Heart left ventricle (tissue), 16 donors: ENCODE measurements around the gene GNB2. TPM values are rescaled to one million over a fixed set of nuclear protein-coding genes. Genes with fewer than 3 reads are reported as not detected.

Experiments
- ATAC-seq, 4 donors: fragments of 200-7000 bp; cut with Tn5 transposase; one replicate each; pipeline ENCODE4 v1.9.1; 2020 to 2022; ENCODE audit warnings: moderate library complexity in 4 of 4, mild to moderate bottlenecking in 3 of 4, moderate number of reproducible peaks in 1 of 4
- DNase-seq, 5 donors: peaks; one replicate each; pipeline ENCODE4 v3.0.0-alpha.2; 2020
- H3K27ac ChIP-seq, 12 donors: fragments of 200-600 bp; sonication (generic) in 4 of 12; one replicate each; pipeline versions ENCODE4 v1.5.0 to v1.8.0; 2016 to 2022; ENCODE audit warnings: mild to moderate bottlenecking in 2 of 12
- H3K27me3 ChIP-seq, 9 donors: fragments of 200-600 bp; sonication (generic) in 2 of 9; one replicate each; pipeline versions ENCODE4 v1.5.1 to v1.8.0; 2016 to 2022; ENCODE audit warnings: mild to moderate bottlenecking in 3 of 9
- H3K36me3 ChIP-seq, 9 donors: fragments of 200-600 bp; sonication (generic) in 2 of 9; one replicate each; pipeline versions ENCODE4 v1.5.0 to v1.8.0; 2018 to 2022; ENCODE audit warnings: mild to moderate bottlenecking in 2 of 9
- H3K4me1 ChIP-seq, 12 donors: fragments of 200-600 bp; sonication (generic) in 4 of 12; one replicate each; pipeline versions ENCODE4 v1.5.0 to v1.8.0; 2016 to 2022; ENCODE audit warnings: mild to moderate bottlenecking in 3 of 12
- H3K4me3 ChIP-seq, 12 donors: fragments of 200-600 bp; sonication (generic) in 4 of 12; one replicate each; pipeline versions ENCODE4 v1.5.0 to v1.8.0; 2017 to 2022; ENCODE audit warnings: mild to moderate bottlenecking in 9 of 12, moderate library complexity in 4 of 12
- H3K9me3 ChIP-seq, 12 donors: fragments of 200-600 bp; sonication (generic) in 4 of 12; one replicate each; pipeline versions ENCODE4 v1.5.0 to v1.8.0; 2016 to 2022; ENCODE audit warnings: mild to moderate bottlenecking in 1 of 12
- POLR2A ChIP-seq, 2 donors: fragments of 450-650 bp; IDR thresholded peaks; one replicate each; pipeline ENCODE4 v1.6.1; 2017; ENCODE audit warnings: antibody characterized with exemption in 2 of 2, mild to moderate bottlenecking in 2 of 2, moderate library complexity in 2 of 2
- WGBS, 4 donors: extraction: QIAGEN DNeasy Blood & Tissue Kit in 2 of 4; methylation state at CpG; one replicate each; pipeline versions ENCODE4 v1.1.5 to v1.1.7; 2013 to 2018; 5-methylcytosine and 5-hydroxymethylcytosine counted together
- intact Hi-C, 10 donors: fragments of 100-400 bp; cut with DNase I; formaldehyde crosslinking; loops; one replicate each; pipeline versions ENCODE4 v1.11.1 to v1.14.2; 2022
- polyA plus RNA-seq, 2 donors: library from polyadenylated mRNA; stranded (reverse); fragments of 200-250 nt; gene quantifications; one replicate each; pipeline ENCODE4 v1.2.3, GENCODE V29; 2013
- total RNA-seq, 9 donors: library from RNA; depleted of rRNA in 2 of 9; stranded (reverse); fragments of >200 nt in 2 of 9; fragmentation: NEBNext Ultra II Directional in 3 of 9; extraction: Animal tissue kit (Norgen Biotek cat#: 25700) in 3 of 9; gene quantifications; one replicate each; pipeline versions ENCODE4 v1.1.0 to v1.2.4, GENCODE V29; 2016 to 2023
- TF ChIP-seq, protein P1 (sequence below), 12 donors: fragments of 200-600 bp; sonication (generic) in 4 of 12; IDR thresholded peaks; one replicate each; pipeline versions ENCODE4 v1.5.0 to v1.8.0; 2018 to 2022; ENCODE audit warnings: antibody characterized with exemption in 12 of 12, mild to moderate bottlenecking in 5 of 12
- donor health status: ischemic (EF 13 %, LVEDD 7.1; RV severe dilation, severe dysfunction).
- donor health status: healthy with polysubstance abuse.
- donor health status: DM: no; HTN: yes; CAD: no.
- donor health status: DM: no; HTN: no; CAD: no.
- donor health status: ischemic (EF 25% LVEDD 6.9; RV normal size, moderate dysfunction).
- donor health status: ischemic (EF 25% LVEDD 5.7; RV mildly dilated, moderate dysfunction).
- donor health status: healthy.
- donor health status: DM: yes; HTN: yes; CAD: no.
- donor health status: ischemic (EF 35%, LVEDD 5.7; RV mildly dilated, moderate dysfunction).
- donor health status: nonischemic (EF 11% LVEDD 7.7; RV severe dilation, severe dysfunction).
- donor health status: DM: yes; HTN: yes; CAD: no.
- donor health status: PGD.
- donor health status: ischemic (EF 29% LVEDD 5.4; RV normal size, mild dysfunction).
- donor health status: nonischemic (EF 23%, LVEDD 6.1; RV moderate dilation, normal function).

The GNB2 gene
- total and polyA plus RNA-seq, 11 donors, result 48.0 to 199 (median 122) TPM

- H3K27ac ChIP-seq, result peak overlapping the region in 9 of 12 donors; percentile 12 to 90 (median 35)
- ATAC-seq, result peak; percentile 70 to 86 (median 82)
- TF ChIP-seq, protein P1, sequence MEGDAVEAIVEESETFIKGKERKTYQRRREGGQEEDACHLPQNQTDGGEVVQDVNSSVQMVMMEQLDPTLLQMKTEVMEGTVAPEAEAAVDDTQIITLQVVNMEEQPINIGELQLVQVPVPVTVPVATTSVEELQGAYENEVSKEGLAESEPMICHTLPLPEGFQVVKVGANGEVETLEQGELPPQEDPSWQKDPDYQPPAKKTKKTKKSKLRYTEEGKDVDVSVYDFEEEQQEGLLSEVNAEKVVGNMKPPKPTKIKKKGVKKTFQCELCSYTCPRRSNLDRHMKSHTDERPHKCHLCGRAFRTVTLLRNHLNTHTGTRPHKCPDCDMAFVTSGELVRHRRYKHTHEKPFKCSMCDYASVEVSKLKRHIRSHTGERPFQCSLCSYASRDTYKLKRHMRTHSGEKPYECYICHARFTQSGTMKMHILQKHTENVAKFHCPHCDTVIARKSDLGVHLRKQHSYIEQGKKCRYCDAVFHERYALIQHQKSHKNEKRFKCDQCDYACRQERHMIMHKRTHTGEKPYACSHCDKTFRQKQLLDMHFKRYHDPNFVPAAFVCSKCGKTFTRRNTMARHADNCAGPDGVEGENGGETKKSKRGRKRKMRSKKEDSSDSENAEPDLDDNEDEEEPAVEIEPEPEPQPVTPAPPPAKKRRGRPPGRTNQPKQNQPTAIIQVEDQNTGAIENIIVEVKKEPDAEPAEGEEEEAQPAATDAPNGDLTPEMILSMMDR (IDR thresholded peaks at IDR 0.05), result peak; percentile 83 to 93 (median 88)
- no peak for TF ChIP-seq POLR2A (IDR thresholded peaks at IDR 0.05)
- no peaks in the 10 kb centered on the region for H3K9me3 ChIP-seq
- no peaks in the 10 kb centered on the region for H3K27me3 ChIP-seq
- WGBS, 4 donors, result 21 to 27% (median 24%) methylated on average over 26 to 28 of the region's 28 CpGs
- H3K4me1 ChIP-seq, result peaks cover 5 to 64% (median 46%) of the 10 kb centered on the region in 12 donors
- H3K4me3 ChIP-seq, result peak overlapping the region in 9 of 12 donors; percentile 74 to 100 (median 91)
- H3K36me3 ChIP-seq, result peaks cover 0 to 25% (median 19%) of the 10 kb centered on the region in 9 donors
- DNase-seq, result peak; percentile 76 to 91 (median 83)
- intact Hi-C loops, result loop anchor here (2.0 to 10.0 kb wide), 14 partner anchors 15 to 227 kb away; partner anchors contain the start of genes MOSPD3 (in 3 of the 10), SPACDR (in 2 of the 10), TSC22D4 (in 2 of the 10) and FBXO24 (in 1 of the 10)
Measured at GRCh38 chr7:100691676-100692577, 18.4 kb downstream of the GNB2 start.

- WGBS, 4 donors, result 43 to 52% (median 50%) methylated on average over 6 of the region's 6 CpGs
- Histone ChIP-seq H3K4me3 (peak overlapping the region in 10 of 12 donors; percentile 74 to 100 (median 91)), H3K27me3 (no peaks in the 10 kb centered on the region), H3K27ac (peak overlapping the region in 6 of 12 donors; percentile 12 to 90 (median 80)), H3K9me3 (no peaks in the 10 kb centered on the region), H3K4me1 (peaks cover 5 to 64% (median 46%) of the 10 kb centered on the region in 12 donors), H3K36me3 (peaks cover 0 to 19% (median 13%) of the 10 kb centered on the region in 9 donors)
- intact Hi-C loops, result loop anchor here (2.0 to 10.0 kb wide), 11 partner anchors 14 to 228 kb away; partner anchors contain the start of genes MOSPD3 (in 3 of the 10), SPACDR (in 2 of the 10), TSC22D4 (in 2 of the 10) and FBXO24 (in 1 of the 10)
- no peak for DNase-seq
- no peak for ATAC-seq
- TF ChIP-seq, protein P1 (IDR thresholded peaks at IDR 0.05), result no peak
- no peak for TF ChIP-seq POLR2A (IDR thresholded peaks at IDR 0.05)
Measured at GRCh38 chr7:100692578-100692961, 19.0 kb downstream of the GNB2 start.

GRCh38 chr7:100693312-100694097 is 20.0 kb downstream of the GNB2 start:
- 0 to 1% (median 1%) methylated on average over 22 to 81 of the region's 81 CpGs for WGBS, 4 donors
- no peaks in the 10 kb centered on the region for H3K9me3 ChIP-seq
- H3K27me3 ChIP-seq, result no peaks in the 10 kb centered on the region
- no peak for TF ChIP-seq POLR2A (IDR thresholded peaks at IDR 0.05)
- TF ChIP-seq, protein P1 (IDR thresholded peaks at IDR 0.05), result no peak
- intact Hi-C loops, result loop anchor here (2.0 to 10.0 kb wide), 11 partner anchors 13 to 229 kb away; partner anchors contain the start of genes MOSPD3 (in 3 of the 10), SPACDR (in 2 of the 10), TSC22D4 (in 2 of the 10) and FBXO24 (in 1 of the 10)
- DNase-seq (peak in 1 of 5 donors; percentile 60), ATAC-seq (peak in 3 of 4 donors; percentile 4 to 14 (median 4))
- H3K4me3 ChIP-seq, result peak overlapping the region; percentile 74 to 100 (median 91)
- H3K27ac ChIP-seq, result peak overlapping the region; percentile 3 to 90 (median 78)
- peaks cover 5 to 56% (median 46%) of the 10 kb centered on the region in 12 donors for H3K4me1 ChIP-seq
- peaks cover 0 to 9% (median 3%) of the 10 kb centered on the region in 9 donors for H3K36me3 ChIP-seq
